Endothelial cell (in vitro differentiated cells): ENCODE measurements around the gene APBA2. TPM values are rescaled to one million over a fixed set of nuclear protein-coding genes. Genes with fewer than 3 reads are reported as not detected.

Experiments
- DNase-seq: peaks from one replicate; pipeline ENCODE4 v3.0.0; 2021; ENCODE audit warnings: low spot score
- H3K27ac Mint-ChIP-seq: one replicate; pipeline ENCODE4 v1.8.0; 2021; ENCODE audit warnings: mixed read lengths, inconsistent platforms; ENCODE audit not compliant: unreplicated experiment
- H3K27me3 Mint-ChIP-seq: one replicate; pipeline ENCODE4 v1.8.0; 2021; ENCODE audit warnings: mild to moderate bottlenecking, moderate library complexity, mixed read lengths, inconsistent platforms; ENCODE audit not compliant: unreplicated experiment
- H3K36me3 Mint-ChIP-seq: one replicate; pipeline ENCODE4 v1.8.0; 2021; ENCODE audit warnings: mild to moderate bottlenecking, low read depth, mixed read lengths, inconsistent platforms; ENCODE audit not compliant: unreplicated experiment
- H3K4me1 Mint-ChIP-seq: one replicate; pipeline ENCODE4 v1.8.0; 2021; ENCODE audit warnings: mild to moderate bottlenecking, mixed read lengths, inconsistent platforms; ENCODE audit not compliant: unreplicated experiment
- H3K4me3 Mint-ChIP-seq: one replicate; pipeline ENCODE4 v1.8.0; 2021; ENCODE audit warnings: mild to moderate bottlenecking, mixed read lengths, inconsistent platforms; ENCODE audit not compliant: unreplicated experiment
- H3K9me3 Mint-ChIP-seq: one replicate; pipeline ENCODE4 v1.8.0; 2021; ENCODE audit warnings: mixed read lengths, inconsistent platforms; ENCODE audit not compliant: unreplicated experiment
- CTCF ChIP-seq: fragments of 200-600 bp; sonication (generic); IDR thresholded peaks from one replicate; pipeline ENCODE4 v1.5.0; 2021; ENCODE audit warnings: antibody characterized with exemption; ENCODE audit not compliant: unreplicated experiment
- total RNA-seq: library from RNA; stranded (reverse); fragmentation: NEBNext Ultra II Directional; extraction: Animal tissue kit (Norgen Biotek cat#: 25700); gene quantifications from one replicate; pipeline ENCODE4 v1.2.1, GENCODE V29; 2021; ENCODE audit not compliant: unreplicated experiment

APBA2 gene
- total RNA-seq, 1 donor from 2014 or later = 33.1 TPM

GRCh38 chr15:28873585-28874190 is 12.1 kb upstream of the APBA2 start:
- Mint-ChIP-seq H3K36me3 (peaks cover 6% of the 10 kb centered on the region), H3K9me3 (peaks cover 4% of the 10 kb centered on the region), H3K27ac (no peak overlapping the region), H3K4me3 (no peak overlapping the region), H3K27me3 (peaks cover 8% of the 10 kb centered on the region), H3K4me1 (peaks cover 3% of the 10 kb centered on the region)
- no peak for TF ChIP-seq CTCF
- no peak for DNase-seq

GRCh38 chr15:28875461-28876000 is 10.2 kb upstream of the APBA2 start:
- Mint-ChIP-seq H3K27ac (no peak overlapping the region), H3K9me3 (peaks cover 4% of the 10 kb centered on the region), H3K27me3 (peaks cover 8% of the 10 kb centered on the region), H3K4me1 (peaks cover 3% of the 10 kb centered on the region), H3K4me3 (no peak overlapping the region), H3K36me3 (peaks cover 6% of the 10 kb centered on the region)
- no peak for DNase-seq
- TF ChIP-seq CTCF = no peak

- no peak for DNase-seq
- peaks cover 6% of the 10 kb centered on the region for H3K4me1 Mint-ChIP-seq
- no peak overlapping the region for H3K4me3 Mint-ChIP-seq
- H3K27me3 Mint-ChIP-seq = peaks cover 8% of the 10 kb centered on the region
- H3K36me3 Mint-ChIP-seq = peaks cover 6% of the 10 kb centered on the region
- no peak overlapping the region for H3K27ac Mint-ChIP-seq
- TF ChIP-seq CTCF = no peak
- H3K9me3 Mint-ChIP-seq = peaks cover 4% of the 10 kb centered on the region
Measured at GRCh38 chr15:28876131-28876844, 9.5 kb upstream of the APBA2 start.

GRCh38 chr15:28876845-28877185 is 9.0 kb upstream of the APBA2 start:
- no peak overlapping the region for H3K27ac Mint-ChIP-seq
- no peak for DNase-seq
- peaks cover 8% of the 10 kb centered on the region for H3K27me3 Mint-ChIP-seq
- H3K4me3 Mint-ChIP-seq = no peak overlapping the region
- TF ChIP-seq CTCF = no peak
- peaks cover 4% of the 10 kb centered on the region for H3K9me3 Mint-ChIP-seq
- peaks cover 4% of the 10 kb centered on the region for H3K36me3 Mint-ChIP-seq
- H3K4me1 Mint-ChIP-seq = peaks cover 7% of the 10 kb centered on the region

- Mint-ChIP-seq H3K27ac (no peak overlapping the region), H3K4me1 (peaks cover 7% of the 10 kb centered on the region), H3K27me3 (peaks cover 7% of the 10 kb centered on the region), H3K4me3 (no peak overlapping the region), H3K36me3 (peaks cover 1% of the 10 kb centered on the region), H3K9me3 (peaks cover under 1% of the 10 kb centered on the region)
- DNase-seq = no peak
- no peak for TF ChIP-seq CTCF
Measured at GRCh38 chr15:28878209-28878608, 7.6 kb upstream of the APBA2 start.
